Liver (tissue), 9 donors: ENCODE results near the gene GPM6B. TPM values are rescaled to one million over a fixed set of nuclear protein-coding genes. Genes with fewer than 3 reads are reported as not detected.

Experiments used
- DNase-seq: peaks from one replicate; pipeline ENCODE4 v3.0.0-alpha.2; 2017; ENCODE audit warnings: low spot score
- H3K27ac ChIP-seq, 2 donors: one replicate each; pipeline ENCODE4 v1.7.0; 2013; ENCODE audit warnings: inconsistent platforms in 2 of 2, low read length in 2 of 2, control low read depth in 1 of 2, low read depth in 1 of 2, mild to moderate bottlenecking in 1 of 2
- H3K27me3 ChIP-seq, 4 donors: one replicate each; pipeline versions ENCODE4 v1.6.1 to v1.7.0; 2013; ENCODE audit warnings: low read length in 3 of 4, inconsistent platforms in 1 of 4, mild to moderate bottlenecking in 1 of 4, moderate library complexity in 1 of 4; ENCODE audit not compliant: control insufficient read depth in 4 of 4, insufficient read depth in 4 of 4
- H3K36me3 ChIP-seq, 4 donors: one replicate each; pipeline versions ENCODE4 v1.6.1 to v1.7.0; 2013; ENCODE audit warnings: low read length in 3 of 4, mild to moderate bottlenecking in 3 of 4, low read depth in 1 of 4, moderate library complexity in 1 of 4; ENCODE audit not compliant: control insufficient read depth in 4 of 4, insufficient read depth in 3 of 4
- H3K4me1 ChIP-seq, 4 donors: one replicate each; pipeline versions ENCODE4 v1.6.1 to v1.7.0; 2013; ENCODE audit warnings: low read length in 3 of 4, mild to moderate bottlenecking in 3 of 4, moderate library complexity in 1 of 4; ENCODE audit not compliant: control insufficient read depth in 4 of 4, insufficient read depth in 4 of 4
- H3K4me3 ChIP-seq, 3 donors: one replicate each; pipeline versions ENCODE4 v1.6.1 to v1.7.0; 2013; ENCODE audit warnings: low read length in 3 of 3, control low read depth in 1 of 3, low read depth in 1 of 3, mild to moderate bottlenecking in 1 of 3
- H3K9ac ChIP-seq, 2 donors: one replicate each; pipeline ENCODE4 v1.7.0; 2013; ENCODE audit warnings: low read length in 2 of 2, mild to moderate bottlenecking in 2 of 2, moderate library complexity in 2 of 2, control low read depth in 1 of 2, low read depth in 1 of 2
- H3K9me3 ChIP-seq, 4 donors: one replicate each; pipeline versions ENCODE4 v1.6.1 to v1.7.0; 2013; ENCODE audit warnings: low read length in 3 of 4; ENCODE audit not compliant: control insufficient read depth in 4 of 4
- CTCF ChIP-seq: fragments of 150-350 bp; IDR thresholded peaks from 2 replicates; pipeline ENCODE4 v1.5.1; 2017; ENCODE audit warnings: improper control_type of control experiment, low read depth, low read length; ENCODE audit not compliant: missing input control
- EGR1 ChIP-seq, 2 donors: IDR thresholded peaks; 2 replicates each; pipeline ENCODE4 v1.6.1; 2016 to 2018; ENCODE audit warnings: antibody characterized with exemption in 2 of 2, low read depth in 2 of 2
- FOXA1 ChIP-seq: IDR thresholded peaks from 2 replicates; pipeline ENCODE4 v1.6.1; 2016; ENCODE audit warnings: antibody characterized with exemption
- FOXA2 ChIP-seq: IDR thresholded peaks from 2 replicates; pipeline ENCODE4 v1.6.1; 2016; ENCODE audit warnings: antibody characterized with exemption
- GABPA ChIP-seq, 2 donors: IDR thresholded peaks in 1 of 2; conservative IDR thresholded peaks in 1 of 2; 2 replicates each; pipeline ENCODE4 v1.6.1; 2016; ENCODE audit warnings: antibody characterized with exemption in 2 of 2, mild to moderate bottlenecking in 1 of 2, moderate library complexity in 1 of 2
- HNF4A ChIP-seq, 2 donors: conservative IDR thresholded peaks; 2 replicates each; pipeline ENCODE4 v1.6.1; 2016; ENCODE audit warnings: antibody characterized with exemption in 2 of 2, mild to moderate bottlenecking in 2 of 2
- HNF4G ChIP-seq: IDR thresholded peaks from 2 replicates; pipeline ENCODE4 v1.6.1; 2016; ENCODE audit warnings: antibody characterized with exemption
- JUND ChIP-seq, 2 donors: IDR thresholded peaks; 2 replicates each; pipeline ENCODE4 v1.6.1; 2016; ENCODE audit warnings: antibody characterized with exemption in 2 of 2
- NR2F2 ChIP-seq: IDR thresholded peaks from 2 replicates; pipeline ENCODE4 v1.6.1; 2016; ENCODE audit warnings: antibody characterized with exemption
- RAD21 ChIP-seq, 2 donors: IDR thresholded peaks; 2 replicates each; pipeline ENCODE4 v1.6.1; 2016; ENCODE audit warnings: antibody characterized with exemption in 2 of 2, mild to moderate bottlenecking in 2 of 2
- RXRA ChIP-seq, 2 donors: IDR thresholded peaks; 2 replicates each; pipeline ENCODE4 v1.6.1; 2017 to 2018; ENCODE audit warnings: antibody characterized with exemption in 2 of 2, mild to moderate bottlenecking in 1 of 2
- SP1 ChIP-seq: IDR thresholded peaks from 2 replicates; pipeline ENCODE4 v1.6.1; 2018; ENCODE audit warnings: antibody characterized with exemption, mild to moderate bottlenecking
- TAF1 ChIP-seq: conservative IDR thresholded peaks from 2 replicates; pipeline ENCODE4 v1.6.1; 2016; ENCODE audit warnings: antibody characterized with exemption, mild to moderate bottlenecking
- YY1 ChIP-seq: IDR thresholded peaks from 2 replicates; pipeline ENCODE4 v1.6.1; 2016; ENCODE audit warnings: antibody characterized with exemption, mild to moderate bottlenecking
- ZBTB33 ChIP-seq: IDR thresholded peaks from 2 replicates; pipeline ENCODE4 v1.6.1; 2016; ENCODE audit warnings: antibody characterized with exemption
- WGBS: extraction: QIAGEN DNeasy Blood & Tissue Kit; methylation state at CpG from one replicate; pipeline ENCODE4 v1.1.7; 2013; 5-methylcytosine and 5-hydroxymethylcytosine counted together
- polyA plus RNA-seq, 2 donors: library from polyadenylated mRNA; stranded (reverse) in 1 of 2; unstranded in 1 of 2; fragments of 200-250 nt in 1 of 2; fragments of >200 nt in 1 of 2; fragmentation: Nextera tagmentation in 1 of 2; extraction: Ambion mirVana in 1 of 2; gene quantifications; one replicate each; pipeline versions ENCODE4 v1.2.1 to v1.2.3, GENCODE V29; 2013 to 2015
- total RNA-seq, 2 donors: library from RNA; depleted of rRNA; stranded (reverse); fragments of >200 nt; gene quantifications; one replicate each; pipeline ENCODE4 v1.2.3, GENCODE V29; 2014
- TF ChIP-seq, protein P1 (sequence below): IDR thresholded peaks from 2 replicates; pipeline ENCODE4 v1.6.1; 2016; ENCODE audit warnings: antibody characterized with exemption
- TF ChIP-seq, protein P2 (sequence below): IDR thresholded peaks from 2 replicates; pipeline ENCODE4 v1.6.1; 2016; ENCODE audit warnings: antibody characterized with exemption, mild to moderate bottlenecking
- TF ChIP-seq, protein P3 (sequence below): IDR thresholded peaks from 2 replicates; pipeline ENCODE4 v1.6.1; 2016; ENCODE audit warnings: antibody characterized with exemption
- donor health status: healthy.
- donor health status: healthy.
- donor health status: healthy.
- donor health status: healthy.
- donor health status: healthy.

The GPM6B gene
- total and polyA plus RNA-seq, 4 donors, result 0.42 to 2.3 (median 0.72) TPM

DNA sequence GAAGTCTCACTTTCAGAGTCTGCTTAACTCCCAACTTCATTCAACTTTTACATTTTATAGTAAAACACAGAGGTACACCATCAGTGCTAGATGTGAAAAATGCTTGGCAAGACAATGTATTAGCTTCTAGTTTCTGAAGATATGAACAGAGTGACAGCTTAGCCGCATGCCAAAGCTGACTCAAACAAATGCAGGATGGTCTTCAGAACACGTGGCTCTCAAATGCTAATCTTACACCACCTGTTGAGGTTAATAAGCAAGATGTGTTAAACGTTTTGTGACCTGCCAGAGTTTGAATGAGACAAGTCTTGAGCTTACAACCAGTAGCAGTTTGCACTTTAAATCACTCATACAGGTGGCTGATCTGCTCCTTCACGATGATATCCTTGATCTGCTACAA lies 18.9 kb upstream of the GPM6B start:
- no peak overlapping the region for H3K27ac ChIP-seq
- H3K4me1 ChIP-seq, result no peaks in the 10 kb centered on the region
- no peak overlapping the region for H3K9ac ChIP-seq
- H3K4me3 ChIP-seq, result no peak overlapping the region
- H3K9me3 ChIP-seq, result peaks cover 0 to 3% (median 0%) of the 10 kb centered on the region in 4 donors
- H3K27me3 ChIP-seq, result peaks cover 0 to 2% (median 0%) of the 10 kb centered on the region in 4 donors
- DNase-seq, result no peak
- TF ChIP-seq FOXA2 (no peak), RXRA (IDR thresholded peaks at IDR 0.05) (no peak), GABPA (IDR thresholded peaks at IDR 0.05 in 1 of 2, conservative IDR thresholded peaks at IDR 0.05 in 1 of 2) (no peak), ZBTB33 (no peak), JUND (IDR thresholded peaks at IDR 0.05) (no peak), SP1 (no peak)
- 41% methylated on average over 4 of the region's 4 CpGs for WGBS
- H3K36me3 ChIP-seq, result no peaks in the 10 kb centered on the region

DNA sequence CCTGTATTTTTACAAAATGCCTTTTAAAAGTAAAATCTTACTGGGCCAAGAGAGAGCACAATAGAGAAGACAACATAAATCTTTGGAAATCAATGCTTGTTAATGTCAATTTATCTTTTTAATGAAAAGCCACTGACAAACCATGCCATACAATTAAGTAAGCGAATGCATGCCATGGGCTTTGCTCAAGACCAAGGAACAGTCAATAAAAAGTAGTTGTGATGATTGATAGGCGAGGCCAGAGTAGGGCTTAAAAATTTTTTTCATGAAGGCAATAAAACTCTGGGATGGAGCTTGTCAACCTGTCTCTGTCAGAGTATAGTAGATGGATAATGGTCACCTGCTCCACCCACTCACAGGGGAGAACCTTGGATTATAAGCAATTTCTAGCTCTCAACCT lies 17.5 kb upstream of the GPM6B start:
- peaks cover 0 to 3% (median 0%) of the 10 kb centered on the region in 4 donors for H3K9me3 ChIP-seq
- no peak overlapping the region for H3K4me3 ChIP-seq
- DNase-seq, result no peak
- H3K36me3 ChIP-seq, result no peaks in the 10 kb centered on the region
- no peak overlapping the region for H3K27ac ChIP-seq
- H3K9ac ChIP-seq, result no peak overlapping the region
- 79% methylated on average over 2 of the region's 2 CpGs for WGBS
- TF ChIP-seq NR2F2 (no peak), CTCF (no peak), YY1 (no peak), RAD21 (IDR thresholded peaks at IDR 0.05) (no peak), JUND (IDR thresholded peaks at IDR 0.05) (no peak), SP1 (no peak), HNF4G (no peak), ZBTB33 (no peak), EGR1 (IDR thresholded peaks at IDR 0.05; ENCODE audit: low read depth in 2 of 2) (no peak), RXRA (IDR thresholded peaks at IDR 0.05) (no peak), GABPA (IDR thresholded peaks at IDR 0.05 in 1 of 2, conservative IDR thresholded peaks at IDR 0.05 in 1 of 2) (no peak), TAF1 (no peak), FOXA1 (no peak), FOXA2 (no peak), HNF4A (conservative IDR thresholded peaks at IDR 0.05) (no peak)
- TF ChIP-seq, protein P1, sequence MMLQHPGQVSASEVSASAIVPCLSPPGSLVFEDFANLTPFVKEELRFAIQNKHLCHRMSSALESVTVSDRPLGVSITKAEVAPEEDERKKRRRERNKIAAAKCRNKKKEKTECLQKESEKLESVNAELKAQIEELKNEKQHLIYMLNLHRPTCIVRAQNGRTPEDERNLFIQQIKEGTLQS, result no peak
- TF ChIP-seq, protein P2, sequence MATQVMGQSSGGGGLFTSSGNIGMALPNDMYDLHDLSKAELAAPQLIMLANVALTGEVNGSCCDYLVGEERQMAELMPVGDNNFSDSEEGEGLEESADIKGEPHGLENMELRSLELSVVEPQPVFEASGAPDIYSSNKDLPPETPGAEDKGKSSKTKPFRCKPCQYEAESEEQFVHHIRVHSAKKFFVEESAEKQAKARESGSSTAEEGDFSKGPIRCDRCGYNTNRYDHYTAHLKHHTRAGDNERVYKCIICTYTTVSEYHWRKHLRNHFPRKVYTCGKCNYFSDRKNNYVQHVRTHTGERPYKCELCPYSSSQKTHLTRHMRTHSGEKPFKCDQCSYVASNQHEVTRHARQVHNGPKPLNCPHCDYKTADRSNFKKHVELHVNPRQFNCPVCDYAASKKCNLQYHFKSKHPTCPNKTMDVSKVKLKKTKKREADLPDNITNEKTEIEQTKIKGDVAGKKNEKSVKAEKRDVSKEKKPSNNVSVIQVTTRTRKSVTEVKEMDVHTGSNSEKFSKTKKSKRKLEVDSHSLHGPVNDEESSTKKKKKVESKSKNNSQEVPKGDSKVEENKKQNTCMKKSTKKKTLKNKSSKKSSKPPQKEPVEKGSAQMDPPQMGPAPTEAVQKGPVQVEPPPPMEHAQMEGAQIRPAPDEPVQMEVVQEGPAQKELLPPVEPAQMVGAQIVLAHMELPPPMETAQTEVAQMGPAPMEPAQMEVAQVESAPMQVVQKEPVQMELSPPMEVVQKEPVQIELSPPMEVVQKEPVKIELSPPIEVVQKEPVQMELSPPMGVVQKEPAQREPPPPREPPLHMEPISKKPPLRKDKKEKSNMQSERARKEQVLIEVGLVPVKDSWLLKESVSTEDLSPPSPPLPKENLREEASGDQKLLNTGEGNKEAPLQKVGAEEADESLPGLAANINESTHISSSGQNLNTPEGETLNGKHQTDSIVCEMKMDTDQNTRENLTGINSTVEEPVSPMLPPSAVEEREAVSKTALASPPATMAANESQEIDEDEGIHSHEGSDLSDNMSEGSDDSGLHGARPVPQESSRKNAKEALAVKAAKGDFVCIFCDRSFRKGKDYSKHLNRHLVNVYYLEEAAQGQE, result no peak
- TF ChIP-seq, protein P3, sequence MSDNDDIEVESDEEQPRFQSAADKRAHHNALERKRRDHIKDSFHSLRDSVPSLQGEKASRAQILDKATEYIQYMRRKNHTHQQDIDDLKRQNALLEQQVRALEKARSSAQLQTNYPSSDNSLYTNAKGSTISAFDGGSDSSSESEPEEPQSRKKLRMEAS, result no peak
- no peaks in the 10 kb centered on the region for H3K4me1 ChIP-seq
- H3K27me3 ChIP-seq, result no peaks in the 10 kb centered on the region
